Kidney (tissue), 14 donors: ENCODE results near the gene PTEN. TPM values are rescaled to one million over a fixed set of nuclear protein-coding genes. Genes with fewer than 3 reads are reported as not detected.
"Not testable (repeated sequence)": the region's sequence is repeated elsewhere in the genome, so short reads cannot be mapped to it uniquely, and the experiment has no call there.

Experiments used
- DNase-seq, 5 donors: peaks; one replicate each; pipeline ENCODE4 v3.0.0-alpha.2; 2013 to 2020
- FAIRE-seq: peaks from 2 replicates; lab custom pipeline; 2012; peaks lifted over from hg19 to GRCh38; lab: Jason Lieb, UNC
- H3K27ac ChIP-seq, 2 donors: one replicate each; pipeline ENCODE4 v1.7.0; 2013; ENCODE audit warnings: low read depth in 2 of 2, low read length in 2 of 2, inconsistent platforms in 1 of 2
- H3K27me3 ChIP-seq: one replicate; pipeline ENCODE4 v1.7.1; 2013; ENCODE audit warnings: low read length, inconsistent platforms; ENCODE audit not compliant: control insufficient read depth, insufficient read depth
- H3K36me3 ChIP-seq, 3 donors: one replicate each; pipeline versions ENCODE4 v1.7.0 to v1.7.1; 2013; ENCODE audit warnings: low read length in 3 of 3, control low read depth in 1 of 3, inconsistent platforms in 1 of 3; ENCODE audit not compliant: insufficient read depth in 3 of 3, control insufficient read depth in 2 of 3
- H3K4me1 ChIP-seq, 3 donors: one replicate each; pipeline versions ENCODE4 v1.7.0 to v1.7.1; 2013; ENCODE audit warnings: low read length in 3 of 3, inconsistent platforms in 1 of 3, low read depth in 1 of 3; ENCODE audit not compliant: control insufficient read depth in 2 of 3, insufficient read depth in 2 of 3
- H3K4me3 ChIP-seq, 3 donors: one replicate each; pipeline versions ENCODE4 v1.7.0 to v1.8.1; 2013; ENCODE audit warnings: low read length in 3 of 3, control low read depth in 1 of 3, inconsistent platforms in 1 of 3
- H3K9ac ChIP-seq, 3 donors: one replicate each; pipeline versions ENCODE4 v1.7.0 to v1.7.1; 2013; ENCODE audit warnings: low read length in 3 of 3, control low read depth in 1 of 3, inconsistent platforms in 1 of 3
- H3K9me3 ChIP-seq, 3 donors: one replicate each; pipeline versions ENCODE4 v1.7.0 to v1.7.1; 2013; ENCODE audit warnings: low read length in 3 of 3, control low read depth in 1 of 3, inconsistent platforms in 1 of 3; ENCODE audit not compliant: control insufficient read depth in 2 of 3, insufficient read depth in 1 of 3
- intact Hi-C: fragments of 100-400 bp; cut with DNase I; formaldehyde crosslinking; loops from one replicate; pipeline ENCODE4 v1.11.1; 2022
- polyA plus RNA-seq: library from polyadenylated mRNA; stranded (reverse); fragments of 350-450 nt; fragmentation: Illumina TruSeq; extraction: RNeasy Lipid Tissue Mini Kit (QIAGEN cat#74804); gene quantifications from one replicate; pipeline ENCODE4 v1.2.3, GENCODE V29; 2014; ENCODE audit warnings: low read depth, low replicate concordance; ENCODE audit not compliant: insufficient read depth
- total RNA-seq: library from RNA; stranded (reverse); fragmentation: NEBNext Ultra II Directional; extraction: Animal tissue kit (Norgen Biotek cat#: 25700); gene quantifications from one replicate; pipeline ENCODE4 v1.2.1, GENCODE V29; 2021
- TF ChIP-seq, protein P1 (sequence below): IDR thresholded peaks from 3 replicates; pipeline ENCODE4 v1.5.1; 2012; ENCODE audit warnings: mild to moderate bottlenecking, moderate library complexity, borderline replicate concordance; ENCODE audit not compliant: insufficient read depth; ENCODE audit errors: extremely low read depth
- donor health status: control.
- donor health status: control.
- donor health status: control.
- donor health status: control.
- donor health status: control.
- donor health status: DM: yes; HTN: yes; CAD: no.
- donor health status: Normal renal cell carcinoma (clear cell type).

PTEN gene
- total and polyA plus RNA-seq, 2 donors from 2014 or later, result 22.3 to 154 TPM

DNA sequence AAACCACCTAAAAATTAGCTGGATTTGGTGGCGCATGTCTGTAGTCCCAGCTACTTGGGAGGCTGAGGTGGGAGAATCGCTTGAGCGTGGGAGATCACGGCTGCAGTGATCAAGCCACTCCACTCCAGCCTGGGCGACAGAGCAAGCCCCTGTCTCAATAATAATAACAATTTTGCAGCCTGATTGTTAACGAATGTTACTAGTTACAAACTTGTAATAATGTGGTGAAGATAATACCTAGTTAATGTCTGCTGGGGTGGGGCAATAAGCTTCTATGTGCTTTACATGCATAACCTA lies 44.2 kb upstream of the PTEN start:
- peak overlapping the region in 1 of 3 donors; percentile 70 for H3K4me3 ChIP-seq
- intact Hi-C loops, result no loop called here
- no peak for FAIRE-seq

DNA sequence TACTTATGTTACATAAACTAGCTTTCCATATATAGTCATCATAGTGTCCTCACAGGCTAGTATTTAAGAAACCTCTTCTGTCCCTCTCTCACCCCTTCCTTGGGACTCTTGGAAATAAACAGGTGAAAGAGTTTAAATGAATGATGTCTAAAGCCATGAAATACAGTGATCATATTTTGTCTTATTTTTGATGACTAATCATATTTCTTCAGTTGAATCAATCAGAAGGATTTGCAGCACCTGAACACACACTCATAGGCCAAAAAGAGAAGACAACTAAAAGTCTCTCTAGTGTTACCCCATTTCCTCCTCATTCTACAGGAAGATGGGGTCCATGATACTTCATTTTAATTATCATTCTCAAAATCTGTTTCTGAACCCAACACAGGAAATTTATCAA lies 36.8 kb upstream of the PTEN start:
- no peak overlapping the region for H3K27ac ChIP-seq
- FAIRE-seq (no peak), DNase-seq (no peak)
- no peak overlapping the region for H3K4me3 ChIP-seq
- H3K9me3 ChIP-seq, result no peaks in the 10 kb centered on the region
- no peaks in the 10 kb centered on the region for H3K27me3 ChIP-seq
- H3K36me3 ChIP-seq, result no peaks in the 10 kb centered on the region
- TF ChIP-seq, protein P1, sequence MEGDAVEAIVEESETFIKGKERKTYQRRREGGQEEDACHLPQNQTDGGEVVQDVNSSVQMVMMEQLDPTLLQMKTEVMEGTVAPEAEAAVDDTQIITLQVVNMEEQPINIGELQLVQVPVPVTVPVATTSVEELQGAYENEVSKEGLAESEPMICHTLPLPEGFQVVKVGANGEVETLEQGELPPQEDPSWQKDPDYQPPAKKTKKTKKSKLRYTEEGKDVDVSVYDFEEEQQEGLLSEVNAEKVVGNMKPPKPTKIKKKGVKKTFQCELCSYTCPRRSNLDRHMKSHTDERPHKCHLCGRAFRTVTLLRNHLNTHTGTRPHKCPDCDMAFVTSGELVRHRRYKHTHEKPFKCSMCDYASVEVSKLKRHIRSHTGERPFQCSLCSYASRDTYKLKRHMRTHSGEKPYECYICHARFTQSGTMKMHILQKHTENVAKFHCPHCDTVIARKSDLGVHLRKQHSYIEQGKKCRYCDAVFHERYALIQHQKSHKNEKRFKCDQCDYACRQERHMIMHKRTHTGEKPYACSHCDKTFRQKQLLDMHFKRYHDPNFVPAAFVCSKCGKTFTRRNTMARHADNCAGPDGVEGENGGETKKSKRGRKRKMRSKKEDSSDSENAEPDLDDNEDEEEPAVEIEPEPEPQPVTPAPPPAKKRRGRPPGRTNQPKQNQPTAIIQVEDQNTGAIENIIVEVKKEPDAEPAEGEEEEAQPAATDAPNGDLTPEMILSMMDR, result no peak
- no peaks in the 10 kb centered on the region for H3K4me1 ChIP-seq
- no peak overlapping the region for H3K9ac ChIP-seq
- intact Hi-C loops, result no loop called here

More for the DNA sequence above, 44.2 kb upstream of the PTEN start:
- H3K36me3 ChIP-seq, result no peaks in the 10 kb centered on the region
- H3K9ac ChIP-seq, result no peak overlapping the region
- peak in 1 of 5 donors; percentile 42 for DNase-seq
- TF ChIP-seq, protein P1, result no peak
- H3K27ac ChIP-seq, result no peak overlapping the region
- H3K27me3 ChIP-seq, result no peaks in the 10 kb centered on the region
- H3K9me3 ChIP-seq, result no peaks in the 10 kb centered on the region
- peaks cover 0 to 5% (median 0%) of the 10 kb centered on the region in 3 donors for H3K4me1 ChIP-seq

DNA sequence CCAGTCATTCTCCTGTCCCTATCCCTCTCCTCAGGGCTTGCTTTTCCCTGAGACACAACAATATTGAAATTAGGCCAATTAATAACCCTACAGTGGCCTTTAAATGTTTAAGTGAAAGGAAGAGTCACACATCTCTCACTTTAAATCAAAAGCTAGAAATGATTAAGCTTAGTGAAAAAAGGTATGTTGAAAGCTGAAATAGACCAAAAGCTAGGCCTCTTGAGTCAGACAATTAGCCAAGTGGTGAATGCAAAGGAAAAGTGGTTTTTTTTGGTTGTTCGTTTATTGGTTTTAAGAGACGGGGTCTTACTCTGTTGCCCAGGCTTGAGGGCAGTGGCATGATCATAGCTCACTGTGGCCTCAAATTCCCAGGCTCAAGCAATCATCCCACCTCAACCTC lies 35.7 kb upstream of the PTEN start:
- H3K27me3 ChIP-seq, result no peaks in the 10 kb centered on the region
- no peak for FAIRE-seq

DNA sequence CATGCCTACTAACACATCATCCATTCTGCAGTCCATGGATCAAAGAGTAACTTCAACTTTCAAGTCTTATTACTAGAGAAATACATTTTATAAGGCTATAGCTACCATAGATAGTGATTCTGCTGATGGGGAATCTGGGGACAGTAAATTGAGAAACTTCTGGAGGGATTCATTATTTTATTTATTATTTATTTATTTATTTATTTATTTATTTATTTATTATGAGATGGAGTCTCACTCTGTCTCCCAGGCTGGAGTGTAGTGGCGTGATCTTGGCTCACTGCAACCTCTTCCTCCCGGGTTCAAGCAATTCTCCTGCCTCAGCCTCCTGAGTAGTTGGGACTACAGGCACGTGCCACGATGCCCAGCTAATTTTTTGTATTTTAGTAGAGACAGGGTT lies 34.4 kb upstream of the PTEN start:
- H3K9ac ChIP-seq, H3K27ac ChIP-seq, H3K36me3 ChIP-seq, H3K27me3 ChIP-seq, H3K4me3 ChIP-seq, H3K4me1 ChIP-seq, FAIRE-seq, H3K9me3 ChIP-seq, DNase-seq, intact Hi-C loops: not testable (repeated sequence)

More for the DNA sequence above, 35.7 kb upstream of the PTEN start:
- H3K27ac ChIP-seq, result no peak overlapping the region
- H3K36me3 ChIP-seq, result no peaks in the 10 kb centered on the region
- intact Hi-C loops, result no loop called here
- H3K4me1 ChIP-seq, result no peaks in the 10 kb centered on the region
- TF ChIP-seq, protein P1, result no peak
- no peak overlapping the region for H3K9ac ChIP-seq
- H3K4me3 ChIP-seq, result no peak overlapping the region
- no peaks in the 10 kb centered on the region for H3K9me3 ChIP-seq
- DNase-seq, result no peak
